ENCODE measurements around the gene FAM114A2. TPM values are rescaled to one million over a fixed set of nuclear protein-coding genes. Genes with fewer than 3 reads are reported as not detected.

The FAM114A2 gene
- total RNA-seq, 2 donors from 2014 or later = 8.9 to 31.1 TPM

- Histone ChIP-seq H3K9me3 (no peaks in the 10 kb centered on the region), H3K4me1 (peaks cover 4% of the 10 kb centered on the region), H3K36me3 (replicated peaks in 1 of 2; ENCODE audit: insufficient read depth in 1 of 2, low read depth in 2 of 2) (no peaks in the 10 kb centered on the region), H3K27me3 (no peaks in the 10 kb centered on the region), H3K27ac (no peak overlapping the region), H3K4me3 (no peak overlapping the region)
- intact Hi-C loops (cut with DNase I) = no loop called here
- DNase-seq (peak in 3 of 4 donors; percentile 23 to 81 (median 50)), ATAC-seq (no peak)
- TF ChIP-seq POLR2A (IDR thresholded peaks at IDR 0.05) (no peak), CTCF (IDR thresholded peaks at IDR 0.05) (no peak)
- WGBS, 2 donors = 60 to 66% methylated on average over 10 of the region's 10 CpGs
These were observed 69.7 kb downstream of the FAM114A2 start for GRCh38 chr5:153968761-153969562.

GRCh38 chr5:153964880-153965645 is 73.6 kb downstream of the FAM114A2 start:
- Histone ChIP-seq H3K9me3 (no peaks in the 10 kb centered on the region), H3K4me1 (peaks cover 4% of the 10 kb centered on the region), H3K36me3 (replicated peaks in 1 of 2; ENCODE audit: insufficient read depth in 1 of 2, low read depth in 2 of 2) (no peaks in the 10 kb centered on the region), H3K27ac (no peak overlapping the region), H3K27me3 (no peaks in the 10 kb centered on the region), H3K4me3 (no peak overlapping the region)
- TF ChIP-seq CTCF (IDR thresholded peaks at IDR 0.05) (peak; percentile 54 to 87 (median 79)), POLR2A (IDR thresholded peaks at IDR 0.05) (no peak)
- intact Hi-C loops (cut with DNase I) = loop anchor here (5.0 kb wide), 1 partner anchor 1433 kb away; no protein-coding TSS in a partner anchor
- ATAC-seq = peak; percentile 65
- DNase-seq = peak; percentile 46 to 59 (median 50)
- 18 to 19% methylated on average over 10 of the region's 10 CpGs for WGBS, 2 donors

GRCh38 chr5:153964191-153964879 is 74.4 kb downstream of the FAM114A2 start:
- intact Hi-C loops (cut with DNase I) = loop anchor here (5.0 kb wide), 1 partner anchor 1432 kb away; no protein-coding TSS in a partner anchor
- H3K27ac ChIP-seq = no peak overlapping the region
- peaks cover 4% of the 10 kb centered on the region for H3K4me1 ChIP-seq
- H3K36me3 ChIP-seq (replicated peaks in 1 of 2; ENCODE audit: insufficient read depth in 1 of 2, low read depth in 2 of 2) = no peaks in the 10 kb centered on the region
- ATAC-seq (no peak), DNase-seq (no peak)
- TF ChIP-seq POLR2A (IDR thresholded peaks at IDR 0.05) (no peak), CTCF (IDR thresholded peaks at IDR 0.05) (no peak)
- H3K27me3 ChIP-seq = no peaks in the 10 kb centered on the region
- no peaks in the 10 kb centered on the region for H3K9me3 ChIP-seq
- WGBS, 2 donors = 66 to 68% methylated on average over 14 to 17 of the region's 17 CpGs
- no peak overlapping the region for H3K4me3 ChIP-seq

GRCh38 chr5:153960269-153961215 is 78.2 kb downstream of the FAM114A2 start:
- 71 to 72% methylated on average over 10 of the region's 10 CpGs for WGBS, 2 donors
- Histone ChIP-seq H3K9me3 (no peaks in the 10 kb centered on the region), H3K4me1 (peaks cover 4% of the 10 kb centered on the region), H3K27me3 (no peaks in the 10 kb centered on the region), H3K36me3 (replicated peaks in 1 of 2; ENCODE audit: insufficient read depth in 1 of 2, low read depth in 2 of 2) (no peaks in the 10 kb centered on the region), H3K27ac (no peak overlapping the region), H3K4me3 (no peak overlapping the region)
- intact Hi-C loops (cut with DNase I) = loop anchor here (5.0 kb wide), 1 partner anchor 1428 kb away; no protein-coding TSS in a partner anchor
- DNase-seq (no peak), ATAC-seq (no peak)
- no peak for TF ChIP-seq POLR2A (IDR thresholded peaks at IDR 0.05)
- TF ChIP-seq CTCF (IDR thresholded peaks at IDR 0.05) = no peak

Measured in body of pancreas (tissue), 4 donors.